Lower lobe of right lung (tissue), 2 donors: ENCODE results near the gene UBALD1. TPM values are rescaled to one million over a fixed set of nuclear protein-coding genes. Genes with fewer than 3 reads are reported as not detected.

ENCODE experiments used
- ATAC-seq, 2 donors: fragments of 200-7000 bp; cut with Tn5 transposase; one replicate each; pipeline ENCODE4 v1.9.1; 2020 to 2022; ENCODE audit warnings: mild to moderate bottlenecking in 2 of 2, moderate library complexity in 2 of 2
- DNase-seq: peaks from one replicate; pipeline ENCODE4 v3.0.0-alpha.2; 2020
- H3K27ac ChIP-seq: fragments of 200-600 bp; one replicate; pipeline ENCODE4 v1.8.0; 2022
- H3K27me3 ChIP-seq: fragments of 200-600 bp; one replicate; pipeline ENCODE4 v1.8.0; 2022; ENCODE audit warnings: low read depth
- H3K36me3 ChIP-seq: fragments of 200-600 bp; one replicate; pipeline ENCODE4 v1.8.0; 2022; ENCODE audit warnings: mild to moderate bottlenecking
- H3K4me1 ChIP-seq: fragments of 200-600 bp; one replicate; pipeline ENCODE4 v1.8.0; 2022
- H3K4me3 ChIP-seq: fragments of 200-600 bp; one replicate; pipeline ENCODE4 v1.8.0; 2022; ENCODE audit warnings: mild to moderate bottlenecking
- H3K9me3 ChIP-seq: fragments of 200-600 bp; one replicate; pipeline ENCODE4 v1.8.0; 2022
- CTCF ChIP-seq: fragments of 200-600 bp; IDR thresholded peaks from one replicate; pipeline ENCODE4 v1.8.0; 2022; ENCODE audit warnings: antibody characterized with exemption, mild to moderate bottlenecking
- intact Hi-C: fragments of 100-400 bp; cut with DNase I; formaldehyde crosslinking; loops from one replicate; pipeline ENCODE4 v1.11.0; 2022
- total RNA-seq: library from RNA; stranded (reverse); fragmentation: NEBNext Ultra II Directional; extraction: Animal tissue kit (Norgen Biotek cat#: 25700); gene quantifications from one replicate; pipeline ENCODE4 v1.2.1, GENCODE V29; 2021
- donor health status: DM: no; HTN: yes; CAD: no; lungs with severe emphysema.

Gene UBALD1
- total RNA-seq, 1 donor from 2014 or later = 30.2 TPM

GRCh38 chr16:4640572-4641305, 26.1 kb upstream of the UBALD1 start:
- H3K36me3 ChIP-seq = peaks cover 27% of the 10 kb centered on the region
- peaks cover 20% of the 10 kb centered on the region for H3K4me1 ChIP-seq
- H3K27me3 ChIP-seq = no peaks in the 10 kb centered on the region
- peak; percentile 77 to 80 for ATAC-seq
- no peaks in the 10 kb centered on the region for H3K9me3 ChIP-seq
- TF ChIP-seq CTCF = no peak
- intact Hi-C loops = no loop called here
- DNase-seq = peak; percentile 70
- no peak overlapping the region for H3K4me3 ChIP-seq
- H3K27ac ChIP-seq = peak overlapping the region; percentile 64

- no peaks in the 10 kb centered on the region for H3K27me3 ChIP-seq
- peaks cover 20% of the 10 kb centered on the region for H3K4me1 ChIP-seq
- peak in 1 of 2 donors; percentile 30 for ATAC-seq
- no peak for TF ChIP-seq CTCF
- H3K9me3 ChIP-seq = no peaks in the 10 kb centered on the region
- peak overlapping the region; percentile 64 for H3K27ac ChIP-seq
- peaks cover 28% of the 10 kb centered on the region for H3K36me3 ChIP-seq
- no peak overlapping the region for H3K4me3 ChIP-seq
- intact Hi-C loops = no loop called here
- no peak for DNase-seq
These were observed 25.3 kb upstream of the UBALD1 start for GRCh38 chr16:4639899-4640509.

GRCh38 chr16:4637501-4638166, 22.9 kb upstream of the UBALD1 start:
- Histone ChIP-seq H3K27me3 (no peaks in the 10 kb centered on the region), H3K36me3 (peaks cover 36% of the 10 kb centered on the region), H3K9me3 (no peaks in the 10 kb centered on the region), H3K27ac (no peak overlapping the region), H3K4me3 (no peak overlapping the region), H3K4me1 (peaks cover 20% of the 10 kb centered on the region)
- TF ChIP-seq CTCF = no peak
- intact Hi-C loops = no loop called here
- ATAC-seq = no peak
- DNase-seq = no peak

GRCh38 chr16:4636196-4636595, 21.5 kb upstream of the UBALD1 start:
- Histone ChIP-seq H3K27ac (no peak overlapping the region), H3K27me3 (no peaks in the 10 kb centered on the region), H3K4me1 (peaks cover 13% of the 10 kb centered on the region)

GRCh38 chr16:4634768-4635167, 20.1 kb upstream of the UBALD1 start:
- Histone ChIP-seq H3K4me1 (no peaks in the 10 kb centered on the region), H3K36me3 (peaks cover 36% of the 10 kb centered on the region), H3K9me3 (peaks cover 2% of the 10 kb centered on the region), H3K27ac (no peak overlapping the region), H3K4me3 (no peak overlapping the region), H3K27me3 (no peaks in the 10 kb centered on the region)
- no peak for TF ChIP-seq CTCF
- ATAC-seq (no peak), DNase-seq (no peak)
- intact Hi-C loops = no loop called here

More at GRCh38 chr16:4636196-4636595, 21.5 kb upstream of the UBALD1 start:
- DNase-seq = no peak
- Histone ChIP-seq H3K36me3 (peaks cover 36% of the 10 kb centered on the region), H3K9me3 (peaks cover 2% of the 10 kb centered on the region), H3K4me3 (no peak overlapping the region)
- no peak for ATAC-seq
- intact Hi-C loops = no loop called here
- TF ChIP-seq CTCF = no peak
